Kidney (tissue), 14 donors: ENCODE data around the gene TRIM32. TPM values are rescaled to one million over a fixed set of nuclear protein-coding genes. Genes with fewer than 3 reads are reported as not detected.

ENCODE experiments used
- DNase-seq, 5 donors: peaks; one replicate each; pipeline ENCODE4 v3.0.0-alpha.2; 2013 to 2020
- FAIRE-seq: peaks from 2 replicates; lab custom pipeline; 2012; peaks lifted over from hg19 to GRCh38; lab: Jason Lieb, UNC
- H3K27ac ChIP-seq, 2 donors: one replicate each; pipeline ENCODE4 v1.7.0; 2013; ENCODE audit warnings: low read depth in 2 of 2, low read length in 2 of 2, inconsistent platforms in 1 of 2
- H3K27me3 ChIP-seq: one replicate; pipeline ENCODE4 v1.7.1; 2013; ENCODE audit warnings: low read length, inconsistent platforms; ENCODE audit not compliant: control insufficient read depth, insufficient read depth
- H3K36me3 ChIP-seq, 3 donors: one replicate each; pipeline versions ENCODE4 v1.7.0 to v1.7.1; 2013; ENCODE audit warnings: low read length in 3 of 3, control low read depth in 1 of 3, inconsistent platforms in 1 of 3; ENCODE audit not compliant: insufficient read depth in 3 of 3, control insufficient read depth in 2 of 3
- H3K4me1 ChIP-seq, 3 donors: one replicate each; pipeline versions ENCODE4 v1.7.0 to v1.7.1; 2013; ENCODE audit warnings: low read length in 3 of 3, inconsistent platforms in 1 of 3, low read depth in 1 of 3; ENCODE audit not compliant: control insufficient read depth in 2 of 3, insufficient read depth in 2 of 3
- H3K4me3 ChIP-seq, 3 donors: one replicate each; pipeline versions ENCODE4 v1.7.0 to v1.8.1; 2013; ENCODE audit warnings: low read length in 3 of 3, control low read depth in 1 of 3, inconsistent platforms in 1 of 3
- H3K9ac ChIP-seq, 3 donors: one replicate each; pipeline versions ENCODE4 v1.7.0 to v1.7.1; 2013; ENCODE audit warnings: low read length in 3 of 3, control low read depth in 1 of 3, inconsistent platforms in 1 of 3
- H3K9me3 ChIP-seq, 3 donors: one replicate each; pipeline versions ENCODE4 v1.7.0 to v1.7.1; 2013; ENCODE audit warnings: low read length in 3 of 3, control low read depth in 1 of 3, inconsistent platforms in 1 of 3; ENCODE audit not compliant: control insufficient read depth in 2 of 3, insufficient read depth in 1 of 3
- intact Hi-C: fragments of 100-400 bp; cut with DNase I; formaldehyde crosslinking; loops from one replicate; pipeline ENCODE4 v1.11.1; 2022
- polyA plus RNA-seq: library from polyadenylated mRNA; stranded (reverse); fragments of 350-450 nt; fragmentation: Illumina TruSeq; extraction: RNeasy Lipid Tissue Mini Kit (QIAGEN cat#74804); gene quantifications from one replicate; pipeline ENCODE4 v1.2.3, GENCODE V29; 2014; ENCODE audit warnings: low read depth, low replicate concordance; ENCODE audit not compliant: insufficient read depth
- total RNA-seq: library from RNA; stranded (reverse); fragmentation: NEBNext Ultra II Directional; extraction: Animal tissue kit (Norgen Biotek cat#: 25700); gene quantifications from one replicate; pipeline ENCODE4 v1.2.1, GENCODE V29; 2021
- TF ChIP-seq, protein P1 (sequence below): IDR thresholded peaks from 3 replicates; pipeline ENCODE4 v1.5.1; 2012; ENCODE audit warnings: mild to moderate bottlenecking, moderate library complexity, borderline replicate concordance; ENCODE audit not compliant: insufficient read depth; ENCODE audit errors: extremely low read depth
- donor health status: control.
- donor health status: control.
- donor health status: control.
- donor health status: control.
- donor health status: control.
- donor health status: DM: yes; HTN: yes; CAD: no.
- donor health status: Normal renal cell carcinoma (clear cell type).

The TRIM32 gene
- total and polyA plus RNA-seq, 2 donors from 2014 or later = 5.2 to 22.6 TPM

DNA sequence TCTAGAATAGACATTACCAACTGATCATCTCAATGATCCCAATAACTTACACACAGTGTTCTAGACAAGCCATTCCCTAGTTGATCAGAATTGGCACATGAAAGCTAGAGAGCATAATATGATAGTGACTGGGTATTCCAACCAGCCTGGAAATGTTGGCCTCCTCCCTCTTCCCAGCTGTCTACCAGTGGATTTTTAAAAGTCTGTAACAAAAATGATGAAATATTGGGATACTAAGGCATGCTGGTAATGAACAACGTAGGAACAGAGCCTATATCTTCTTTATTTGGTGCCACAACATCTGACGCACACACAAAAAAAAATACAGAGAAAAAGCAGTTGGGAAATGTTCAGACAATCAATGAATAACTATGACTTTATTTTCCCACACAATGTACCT lies 34.8 kb downstream of the TRIM32 start:
- no peak for DNase-seq
- Histone ChIP-seq H3K9me3 (no peaks in the 10 kb centered on the region), H3K4me3 (no peak overlapping the region), H3K4me1 (no peaks in the 10 kb centered on the region), H3K9ac (no peak overlapping the region), H3K27ac (no peak overlapping the region), H3K36me3 (peaks cover 0 to 2% (median 0%) of the 10 kb centered on the region in 3 donors), H3K27me3 (no peaks in the 10 kb centered on the region)
- TF ChIP-seq, protein P1, sequence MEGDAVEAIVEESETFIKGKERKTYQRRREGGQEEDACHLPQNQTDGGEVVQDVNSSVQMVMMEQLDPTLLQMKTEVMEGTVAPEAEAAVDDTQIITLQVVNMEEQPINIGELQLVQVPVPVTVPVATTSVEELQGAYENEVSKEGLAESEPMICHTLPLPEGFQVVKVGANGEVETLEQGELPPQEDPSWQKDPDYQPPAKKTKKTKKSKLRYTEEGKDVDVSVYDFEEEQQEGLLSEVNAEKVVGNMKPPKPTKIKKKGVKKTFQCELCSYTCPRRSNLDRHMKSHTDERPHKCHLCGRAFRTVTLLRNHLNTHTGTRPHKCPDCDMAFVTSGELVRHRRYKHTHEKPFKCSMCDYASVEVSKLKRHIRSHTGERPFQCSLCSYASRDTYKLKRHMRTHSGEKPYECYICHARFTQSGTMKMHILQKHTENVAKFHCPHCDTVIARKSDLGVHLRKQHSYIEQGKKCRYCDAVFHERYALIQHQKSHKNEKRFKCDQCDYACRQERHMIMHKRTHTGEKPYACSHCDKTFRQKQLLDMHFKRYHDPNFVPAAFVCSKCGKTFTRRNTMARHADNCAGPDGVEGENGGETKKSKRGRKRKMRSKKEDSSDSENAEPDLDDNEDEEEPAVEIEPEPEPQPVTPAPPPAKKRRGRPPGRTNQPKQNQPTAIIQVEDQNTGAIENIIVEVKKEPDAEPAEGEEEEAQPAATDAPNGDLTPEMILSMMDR = no peak
- intact Hi-C loops = no loop called here
- no peak for FAIRE-seq

DNA sequence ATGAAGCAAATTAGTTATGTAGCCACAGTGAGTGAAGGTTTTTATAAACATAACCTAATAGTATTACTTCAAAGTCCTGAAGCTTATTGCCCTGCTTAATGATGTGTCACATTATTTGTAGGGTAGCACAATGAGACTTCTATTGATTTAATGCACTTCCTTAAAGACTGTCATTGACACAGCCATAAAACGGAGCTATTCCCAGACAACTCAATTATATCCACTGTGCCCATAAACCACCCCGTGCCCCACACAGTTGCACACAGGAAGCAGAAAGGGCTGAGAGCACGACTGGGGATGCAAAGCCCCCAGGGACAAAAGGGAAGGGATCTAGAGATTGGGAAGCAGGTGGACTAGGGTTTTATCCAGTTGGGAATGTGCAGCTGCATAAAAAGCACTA lies 37.0 kb downstream of the TRIM32 start:
- TF ChIP-seq, protein P1 = no peak
- intact Hi-C loops = no loop called here

DNA sequence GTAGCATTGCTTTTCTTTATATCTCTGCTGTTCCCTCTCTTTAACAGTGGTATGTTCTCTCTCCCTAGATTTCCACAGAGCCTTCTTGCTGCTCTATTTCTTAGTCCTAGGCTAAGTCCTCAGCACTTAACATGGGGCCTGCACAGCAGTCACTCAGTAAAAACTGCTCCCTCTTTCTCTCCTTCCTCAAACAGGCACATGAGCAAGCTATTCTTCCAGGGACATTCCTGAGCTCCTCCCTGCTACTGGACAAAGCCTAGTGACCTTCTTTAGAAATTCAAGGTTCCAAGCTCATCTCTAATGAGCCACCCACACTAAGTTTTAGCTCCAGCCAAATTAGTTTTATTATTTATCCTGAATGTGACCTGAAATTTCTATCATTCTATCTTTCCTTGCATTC lies 39.5 kb downstream of the TRIM32 start:
- Histone ChIP-seq H3K9ac (no peak overlapping the region), H3K9me3 (no peaks in the 10 kb centered on the region), H3K4me1 (no peaks in the 10 kb centered on the region), H3K27me3 (no peaks in the 10 kb centered on the region), H3K27ac (no peak overlapping the region), H3K4me3 (no peak overlapping the region), H3K36me3 (no peaks in the 10 kb centered on the region)
- no peak for DNase-seq
- intact Hi-C loops = no loop called here
- no peak for FAIRE-seq
- TF ChIP-seq, protein P1 = no peak

More for the DNA sequence above, 37.0 kb downstream of the TRIM32 start:
- Histone ChIP-seq H3K36me3 (no peaks in the 10 kb centered on the region), H3K27me3 (no peaks in the 10 kb centered on the region), H3K4me1 (no peaks in the 10 kb centered on the region), H3K9me3 (no peaks in the 10 kb centered on the region), H3K4me3 (no peak overlapping the region), H3K9ac (no peak overlapping the region), H3K27ac (no peak overlapping the region)
- DNase-seq (no peak), FAIRE-seq (no peak)
